Brain microvascular endothelial cell (primary cell): ENCODE data around the gene DCAF4.

Source experiments
- DNase-seq: peaks from one replicate; pipeline ENCODE4 v3.0.0-alpha.2; 2020
- H3K27ac ChIP-seq: fragments of 250-450 bp; sonication (Bioruptor Pico); 2 replicates; pipeline ENCODE4 v1.5.1; 2020; ENCODE audit warnings: mild to moderate bottlenecking, moderate library complexity
- H3K27me3 ChIP-seq: fragments of 250-450 bp; sonication (Bioruptor Pico); replicated peaks from 2 replicates; pipeline ENCODE4 v1.5.1; 2020; ENCODE audit warnings: mild to moderate bottlenecking
- H3K36me3 ChIP-seq: fragments of 250-450 bp; sonication (Bioruptor Pico); replicated peaks from 2 replicates; pipeline ENCODE4 v1.5.1; 2020; ENCODE audit warnings: mild to moderate bottlenecking
- H3K4me3 ChIP-seq: 2 replicates; pipeline ENCODE4 v1.5.1; 2011; ENCODE audit warnings: low read depth, mild to moderate bottlenecking, control low read depth, low read length, moderate library complexity
- CTCF ChIP-seq: IDR thresholded peaks from 2 replicates; pipeline ENCODE4 v1.5.1; 2011; ENCODE audit warnings: low read depth, mild to moderate bottlenecking, moderate library complexity, low read length, control low read depth, inconsistent platforms; ENCODE audit errors: missing control alignments
- in situ Hi-C: cut with HindIII; loops from 2 replicates; pipeline ENCODE4 v1.10.0; 2017; ENCODE audit warnings: low sequenced_read_pairs, low pct_ligation_motif_present

DCAF4 gene

DNA sequence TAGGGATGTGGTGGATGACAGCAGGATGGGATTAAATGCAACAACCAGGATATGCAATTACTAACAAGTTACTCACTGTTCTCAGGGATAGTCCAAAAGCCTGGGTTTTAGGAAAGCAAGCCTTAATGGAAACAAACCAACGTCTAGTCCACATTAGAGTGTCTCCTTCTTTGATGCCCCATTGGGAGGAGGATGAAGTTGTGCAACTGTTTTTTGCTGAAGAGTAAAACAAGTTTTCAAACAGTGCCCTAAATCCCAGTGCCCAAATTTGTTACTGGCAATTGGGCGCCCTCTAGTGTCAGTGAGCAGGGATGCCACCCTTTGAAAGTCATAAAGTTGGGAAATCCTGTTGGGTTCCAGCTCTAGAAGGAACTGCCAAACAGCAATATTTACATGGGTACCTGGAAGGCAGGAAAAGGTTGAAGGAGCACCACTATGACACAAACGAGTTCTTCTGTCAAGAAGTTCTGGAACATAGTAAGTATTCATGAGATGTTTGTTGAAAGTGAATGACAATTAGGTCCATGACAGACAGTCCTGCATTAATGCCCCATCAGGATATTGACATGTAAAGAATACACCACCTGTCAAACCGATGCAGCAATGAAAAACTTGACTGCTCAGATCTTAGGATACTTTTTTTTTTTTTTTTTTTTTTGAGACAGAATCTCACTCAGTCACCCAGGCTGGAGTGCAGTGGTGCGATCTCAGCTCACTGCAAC, 21.3 kb upstream of the DCAF4 start:
- peak; percentile 64 for DNase-seq
- no peaks in the 10 kb centered on the region for H3K27me3 ChIP-seq
- H3K27ac ChIP-seq: no peak overlapping the region
- H3K36me3 ChIP-seq: no peaks in the 10 kb centered on the region
- no peak overlapping the region for H3K4me3 ChIP-seq
- in situ Hi-C loops: no loop called here
- TF ChIP-seq CTCF: peak; percentile 94

DNA sequence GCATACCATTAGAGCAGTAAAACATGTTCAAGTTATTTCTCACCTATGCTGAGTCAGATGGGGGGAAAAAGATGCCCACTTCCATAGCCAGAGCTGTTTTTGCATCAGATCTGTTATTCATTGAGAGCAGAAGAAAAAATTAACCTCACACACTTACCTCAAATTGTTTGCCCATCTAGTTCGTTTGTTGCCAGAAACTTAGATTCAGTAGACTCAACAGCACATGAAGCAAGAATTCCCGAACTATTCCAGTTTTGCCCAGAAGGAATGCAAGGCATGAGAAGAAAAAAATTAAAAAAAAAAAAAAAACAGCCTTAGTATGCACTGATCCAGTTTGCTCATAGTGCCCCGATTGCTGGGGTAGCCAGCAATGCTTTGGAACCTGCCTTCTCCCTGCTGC, 19.9 kb upstream of the DCAF4 start:
- in situ Hi-C loops: no loop called here
- H3K36me3 ChIP-seq: no peaks in the 10 kb centered on the region

GRCh38 chr14:72906879-72907278, 19.4 kb upstream of the DCAF4 start:
- no peaks in the 10 kb centered on the region for H3K36me3 ChIP-seq
- no peak overlapping the region for H3K27ac ChIP-seq
- no peak overlapping the region for H3K4me3 ChIP-seq
- in situ Hi-C loops: no loop called here
- no peak for DNase-seq
- H3K27me3 ChIP-seq: no peaks in the 10 kb centered on the region
- no peak for TF ChIP-seq CTCF

More for the DNA sequence above, 19.9 kb upstream of the DCAF4 start:
- no peak for TF ChIP-seq CTCF
- Histone ChIP-seq H3K27ac (no peak overlapping the region), H3K4me3 (no peak overlapping the region), H3K27me3 (no peaks in the 10 kb centered on the region)
- no peak for DNase-seq

DNA sequence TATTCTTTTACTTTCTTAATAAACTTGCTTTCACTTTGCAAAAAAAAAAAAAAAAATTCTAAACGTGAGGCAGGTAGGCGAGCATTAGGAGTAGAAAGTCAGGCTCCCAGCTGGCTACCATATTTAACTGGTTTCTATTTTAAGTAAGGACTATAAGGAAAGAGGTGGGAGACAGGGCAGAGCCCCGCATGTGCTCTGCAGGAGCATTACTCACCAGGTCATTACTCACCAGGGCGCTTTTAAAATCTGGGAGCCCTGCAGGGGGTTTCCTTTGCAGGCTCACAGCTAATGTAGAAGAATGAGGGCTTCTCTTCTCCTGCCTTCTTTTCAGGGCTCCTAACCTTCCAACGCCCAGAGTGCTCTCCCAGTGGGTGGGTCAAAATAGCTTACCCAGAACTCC, 18.4 kb upstream of the DCAF4 start:
- no peak overlapping the region for H3K4me3 ChIP-seq
- no peak for TF ChIP-seq CTCF
- no peaks in the 10 kb centered on the region for H3K27me3 ChIP-seq
- DNase-seq: peak; percentile 82
- peak overlapping the region; percentile 61 for H3K27ac ChIP-seq
- no peaks in the 10 kb centered on the region for H3K36me3 ChIP-seq
- in situ Hi-C loops: no loop called here

DNA sequence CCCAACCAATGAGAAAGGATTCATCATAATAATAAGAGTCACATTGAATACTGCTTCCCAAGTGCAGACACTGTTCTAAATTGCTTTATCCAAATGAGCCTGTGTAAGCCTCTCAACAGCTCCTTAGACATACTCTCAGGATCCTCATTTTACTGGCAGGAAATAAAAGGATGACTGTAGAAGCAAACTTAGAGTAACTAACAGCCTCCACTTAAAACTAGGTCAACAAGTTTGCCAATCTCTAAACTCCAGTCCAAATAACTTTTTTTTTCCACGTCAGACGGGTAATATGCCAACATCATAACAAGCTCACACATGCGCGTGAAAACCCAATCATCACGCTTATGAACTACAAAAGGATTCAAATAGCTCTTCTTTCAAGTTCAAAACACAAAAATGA, 17.1 kb upstream of the DCAF4 start:
- no peak for DNase-seq
- H3K4me3 ChIP-seq: no peak overlapping the region
- in situ Hi-C loops: no loop called here
- H3K27ac ChIP-seq: no peak overlapping the region
- no peaks in the 10 kb centered on the region for H3K27me3 ChIP-seq
- TF ChIP-seq CTCF: no peak
- H3K36me3 ChIP-seq: no peaks in the 10 kb centered on the region

DNA sequence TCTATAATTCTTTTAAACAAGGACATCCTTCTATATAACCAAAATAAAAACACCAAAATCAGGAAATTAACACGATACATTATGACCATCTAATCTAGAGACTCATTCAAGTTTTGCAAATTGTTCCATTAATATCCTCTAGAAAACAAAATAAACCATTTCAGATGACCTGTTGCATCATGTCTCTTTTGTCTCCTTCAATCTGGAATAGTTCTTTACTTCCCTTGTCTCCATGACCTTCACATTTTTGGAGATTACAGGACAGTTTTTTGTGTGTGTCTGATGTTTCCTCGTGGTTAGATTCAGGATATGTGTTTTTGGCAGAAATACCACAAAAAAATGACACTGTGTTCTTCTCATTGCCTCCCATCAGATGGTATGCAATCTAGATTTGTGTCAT, 12.5 kb upstream of the DCAF4 start:
- Histone ChIP-seq H3K27ac (no peak overlapping the region), H3K36me3 (no peaks in the 10 kb centered on the region), H3K27me3 (no peaks in the 10 kb centered on the region), H3K4me3 (no peak overlapping the region)
- in situ Hi-C loops: no loop called here
- no peak for TF ChIP-seq CTCF
- no peak for DNase-seq
